Subcutaneous adipose tissue (tissue), 4 donors: ENCODE results near the gene LRFN2. TPM values are rescaled to one million over a fixed set of nuclear protein-coding genes. Genes with fewer than 3 reads are reported as not detected.

Source experiments
- total RNA-seq, 4 donors: library from RNA; depleted of rRNA; stranded (reverse); fragments of >200 nt; gene quantifications; one replicate each; pipeline ENCODE4 v1.1.0, GENCODE V29; 2016
- TF ChIP-seq, protein P1 (sequence below): fragments of 450-650 bp; IDR thresholded peaks from one replicate; pipeline ENCODE4 v1.5.1; 2016; ENCODE audit warnings: low read depth, mild to moderate bottlenecking, control low read depth, antibody characterized with exemption, moderate library complexity

The LRFN2 gene
- total RNA-seq, 4 donors from 2014 or later, result not detected

DNA sequence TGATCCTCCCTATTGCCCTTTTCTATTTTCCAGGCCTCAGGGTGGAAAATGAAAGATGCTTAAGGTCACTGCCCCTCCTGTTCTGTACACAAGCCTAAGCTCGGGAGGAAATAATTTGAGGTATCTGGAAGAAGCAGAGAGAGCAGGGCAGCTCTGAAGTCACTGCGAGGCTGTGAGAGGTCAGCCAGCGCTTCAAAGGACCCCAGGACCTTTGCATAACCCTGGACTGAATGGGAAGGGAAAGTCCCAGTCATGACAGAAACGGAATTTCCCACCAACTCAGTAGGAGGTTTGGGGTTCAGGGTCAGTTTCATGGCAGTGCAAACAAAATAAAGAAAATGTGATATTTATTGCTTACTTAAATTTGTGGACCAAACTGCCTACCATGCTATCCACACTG is 58.1 kb downstream of the LRFN2 start:
- TF ChIP-seq, protein P1, sequence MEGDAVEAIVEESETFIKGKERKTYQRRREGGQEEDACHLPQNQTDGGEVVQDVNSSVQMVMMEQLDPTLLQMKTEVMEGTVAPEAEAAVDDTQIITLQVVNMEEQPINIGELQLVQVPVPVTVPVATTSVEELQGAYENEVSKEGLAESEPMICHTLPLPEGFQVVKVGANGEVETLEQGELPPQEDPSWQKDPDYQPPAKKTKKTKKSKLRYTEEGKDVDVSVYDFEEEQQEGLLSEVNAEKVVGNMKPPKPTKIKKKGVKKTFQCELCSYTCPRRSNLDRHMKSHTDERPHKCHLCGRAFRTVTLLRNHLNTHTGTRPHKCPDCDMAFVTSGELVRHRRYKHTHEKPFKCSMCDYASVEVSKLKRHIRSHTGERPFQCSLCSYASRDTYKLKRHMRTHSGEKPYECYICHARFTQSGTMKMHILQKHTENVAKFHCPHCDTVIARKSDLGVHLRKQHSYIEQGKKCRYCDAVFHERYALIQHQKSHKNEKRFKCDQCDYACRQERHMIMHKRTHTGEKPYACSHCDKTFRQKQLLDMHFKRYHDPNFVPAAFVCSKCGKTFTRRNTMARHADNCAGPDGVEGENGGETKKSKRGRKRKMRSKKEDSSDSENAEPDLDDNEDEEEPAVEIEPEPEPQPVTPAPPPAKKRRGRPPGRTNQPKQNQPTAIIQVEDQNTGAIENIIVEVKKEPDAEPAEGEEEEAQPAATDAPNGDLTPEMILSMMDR, result no peak

DNA sequence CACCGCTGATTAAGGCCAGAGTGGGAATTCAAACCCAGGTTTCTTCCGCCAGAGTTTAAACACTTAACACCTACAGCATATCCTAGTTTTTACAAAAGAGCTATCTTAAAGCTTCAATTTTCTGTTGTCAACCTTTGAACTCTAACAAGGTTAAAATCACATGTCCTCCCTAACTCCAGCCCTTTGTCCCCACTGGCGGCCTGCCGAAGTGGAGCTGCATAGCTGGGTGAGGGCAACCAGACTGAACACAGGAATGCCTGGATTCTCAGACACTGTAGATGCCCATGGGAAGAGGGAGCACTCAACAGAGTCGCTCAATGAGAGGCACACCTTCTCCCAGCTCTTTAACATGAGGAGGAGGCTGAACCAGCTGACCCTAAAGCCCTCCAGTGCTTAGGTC is 59.1 kb downstream of the LRFN2 start:
- TF ChIP-seq, protein P1, result no peak

- TF ChIP-seq, protein P1, result no peak
Measured at GRCh38 chr6:40526036-40526435, 61.1 kb downstream of the LRFN2 start.

GRCh38 chr6:40524797-40525585 is 62.2 kb downstream of the LRFN2 start:
- TF ChIP-seq, protein P1, result no peak

DNA sequence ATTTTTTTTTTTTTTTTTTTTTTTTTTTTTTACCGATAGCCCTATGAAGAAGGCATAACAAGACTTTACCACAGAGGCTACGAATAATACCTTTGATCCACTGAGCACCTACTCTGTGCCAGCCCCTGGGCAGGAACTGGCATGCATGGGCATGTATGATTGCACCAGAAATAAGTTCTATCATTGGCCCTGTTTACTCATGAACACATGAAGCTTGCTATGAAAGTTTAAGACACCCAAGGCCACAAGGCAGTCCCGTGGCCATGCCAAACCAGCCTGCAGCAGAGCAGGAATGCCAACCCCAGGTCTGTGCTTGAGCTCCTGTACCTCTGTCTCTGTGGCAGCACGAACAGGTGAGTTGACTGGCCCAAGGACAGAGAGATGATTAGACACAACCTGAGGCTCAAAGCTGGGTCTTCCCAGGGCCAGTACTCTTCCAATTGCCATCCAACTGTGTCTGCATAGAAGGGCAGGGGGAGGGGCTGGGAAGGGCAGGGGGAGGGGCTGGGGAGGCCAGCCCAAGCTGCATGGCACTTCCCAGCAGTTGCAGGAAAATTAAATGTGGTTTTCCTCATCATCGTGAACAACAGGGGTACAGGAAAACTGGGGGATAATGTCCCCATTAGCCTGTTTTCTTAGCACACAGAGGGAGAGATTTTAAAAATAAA is 63.5 kb downstream of the LRFN2 start:
- TF ChIP-seq, protein P1, result no peak

GRCh38 chr6:40521496-40521895 is 65.7 kb downstream of the LRFN2 start:
- TF ChIP-seq, protein P1, result no peak

- TF ChIP-seq, protein P1, result no peak
Measured at GRCh38 chr6:40520678-40521077, 66.5 kb downstream of the LRFN2 start.
